Kidney (tissue), 14 donors: ENCODE data around the gene RNF40. TPM values are rescaled to one million over a fixed set of nuclear protein-coding genes. Genes with fewer than 3 reads are reported as not detected.

ENCODE experiments used
- DNase-seq, 5 donors: peaks; one replicate each; pipeline ENCODE4 v3.0.0-alpha.2; 2013 to 2020
- FAIRE-seq: peaks from 2 replicates; lab custom pipeline; 2012; peaks lifted over from hg19 to GRCh38; lab: Jason Lieb, UNC
- H3K27ac ChIP-seq, 2 donors: one replicate each; pipeline ENCODE4 v1.7.0; 2013; ENCODE audit warnings: low read depth in 2 of 2, low read length in 2 of 2, inconsistent platforms in 1 of 2
- H3K27me3 ChIP-seq: one replicate; pipeline ENCODE4 v1.7.1; 2013; ENCODE audit warnings: low read length, inconsistent platforms; ENCODE audit not compliant: control insufficient read depth, insufficient read depth
- H3K36me3 ChIP-seq, 3 donors: one replicate each; pipeline versions ENCODE4 v1.7.0 to v1.7.1; 2013; ENCODE audit warnings: low read length in 3 of 3, control low read depth in 1 of 3, inconsistent platforms in 1 of 3; ENCODE audit not compliant: insufficient read depth in 3 of 3, control insufficient read depth in 2 of 3
- H3K4me1 ChIP-seq, 3 donors: one replicate each; pipeline versions ENCODE4 v1.7.0 to v1.7.1; 2013; ENCODE audit warnings: low read length in 3 of 3, inconsistent platforms in 1 of 3, low read depth in 1 of 3; ENCODE audit not compliant: control insufficient read depth in 2 of 3, insufficient read depth in 2 of 3
- H3K4me3 ChIP-seq, 3 donors: one replicate each; pipeline versions ENCODE4 v1.7.0 to v1.8.1; 2013; ENCODE audit warnings: low read length in 3 of 3, control low read depth in 1 of 3, inconsistent platforms in 1 of 3
- H3K9ac ChIP-seq, 3 donors: one replicate each; pipeline versions ENCODE4 v1.7.0 to v1.7.1; 2013; ENCODE audit warnings: low read length in 3 of 3, control low read depth in 1 of 3, inconsistent platforms in 1 of 3
- H3K9me3 ChIP-seq, 3 donors: one replicate each; pipeline versions ENCODE4 v1.7.0 to v1.7.1; 2013; ENCODE audit warnings: low read length in 3 of 3, control low read depth in 1 of 3, inconsistent platforms in 1 of 3; ENCODE audit not compliant: control insufficient read depth in 2 of 3, insufficient read depth in 1 of 3
- CTCF ChIP-seq: IDR thresholded peaks from 3 replicates; pipeline ENCODE4 v1.5.1; 2012; ENCODE audit warnings: mild to moderate bottlenecking, moderate library complexity, borderline replicate concordance; ENCODE audit not compliant: insufficient read depth; ENCODE audit errors: extremely low read depth
- intact Hi-C: fragments of 100-400 bp; cut with DNase I; formaldehyde crosslinking; loops from one replicate; pipeline ENCODE4 v1.11.1; 2022
- polyA plus RNA-seq: library from polyadenylated mRNA; stranded (reverse); fragments of 350-450 nt; fragmentation: Illumina TruSeq; extraction: RNeasy Lipid Tissue Mini Kit (QIAGEN cat#74804); gene quantifications from one replicate; pipeline ENCODE4 v1.2.3, GENCODE V29; 2014; ENCODE audit warnings: low read depth, low replicate concordance; ENCODE audit not compliant: insufficient read depth
- total RNA-seq: library from RNA; stranded (reverse); fragmentation: NEBNext Ultra II Directional; extraction: Animal tissue kit (Norgen Biotek cat#: 25700); gene quantifications from one replicate; pipeline ENCODE4 v1.2.1, GENCODE V29; 2021
- donor health status: control.
- donor health status: control.
- donor health status: control.
- donor health status: control.
- donor health status: control.
- donor health status: DM: yes; HTN: yes; CAD: no.
- donor health status: Normal renal cell carcinoma (clear cell type).

Gene RNF40
- total and polyA plus RNA-seq, 2 donors from 2014 or later = 74.3 to 109 TPM

GRCh38 chr16:30750876-30751465, 11.2 kb upstream of the RNF40 start:
- Histone ChIP-seq H3K4me1 (no peaks in the 10 kb centered on the region), H3K4me3 (no peak overlapping the region), H3K27me3 (no peaks in the 10 kb centered on the region), H3K9me3 (no peaks in the 10 kb centered on the region), H3K27ac (no peak overlapping the region), H3K9ac (no peak overlapping the region), H3K36me3 (peaks cover 0 to 11% (median 10%) of the 10 kb centered on the region in 3 donors)
- TF ChIP-seq CTCF = no peak
- FAIRE-seq (no peak), DNase-seq (peak in 1 of 5 donors; percentile 48)
- intact Hi-C loops = no loop called here

GRCh38 chr16:30753596-30753995, 8.5 kb upstream of the RNF40 start:
- DNase-seq (no peak), FAIRE-seq (no peak)
- Histone ChIP-seq H3K36me3 (peaks cover 0 to 14% (median 12%) of the 10 kb centered on the region in 3 donors), H3K27me3 (no peaks in the 10 kb centered on the region), H3K9me3 (no peaks in the 10 kb centered on the region), H3K4me1 (no peaks in the 10 kb centered on the region), H3K4me3 (no peak overlapping the region), H3K27ac (no peak overlapping the region), H3K9ac (no peak overlapping the region)
- intact Hi-C loops = no loop called here
- no peak for TF ChIP-seq CTCF

GRCh38 chr16:30755955-30756780, 6.0 kb upstream of the RNF40 start:
- DNase-seq = peak in 2 of 5 donors; percentile 23 to 49
- no peak for TF ChIP-seq CTCF
- H3K36me3 ChIP-seq = peaks cover 0 to 14% (median 12%) of the 10 kb centered on the region in 3 donors

More at GRCh38 chr16:30755955-30756780, 6.0 kb upstream of the RNF40 start:
- intact Hi-C loops = no loop called here
- Histone ChIP-seq H3K27ac (no peak overlapping the region), H3K9me3 (no peaks in the 10 kb centered on the region), H3K4me3 (no peak overlapping the region), H3K9ac (no peak overlapping the region), H3K4me1 (peaks cover 0 to 7% (median 0%) of the 10 kb centered on the region in 3 donors), H3K27me3 (no peaks in the 10 kb centered on the region)
- FAIRE-seq = no peak
